HFF-Myc (cell line): ENCODE measurements around the gene SERINC5.

Experiments used
- DNase-seq: peaks from one replicate; pipeline ENCODE4 v3.0.0-alpha.2; 2011; ENCODE audit warnings: low read depth; ENCODE audit errors: extremely low read depth
- H3K4me3 ChIP-seq: replicated peaks from 2 replicates; pipeline ENCODE4 v1.5.1; 2011; ENCODE audit warnings: low read depth, mild to moderate bottlenecking, control low read depth, low read length
- CTCF ChIP-seq: IDR thresholded peaks from 2 replicates; pipeline ENCODE4 v1.5.1; 2012; ENCODE audit warnings: mild to moderate bottlenecking, low read depth, low read length, control low read depth; ENCODE audit errors: missing control alignments

SERINC5 gene

GRCh38 chr5:80213466-80213865, 42.4 kb downstream of the SERINC5 start:
- H3K4me3 ChIP-seq, result no peak overlapping the region
- TF ChIP-seq CTCF, result no peak
- no peak for DNase-seq

GRCh38 chr5:80212171-80212667, 43.6 kb downstream of the SERINC5 start:
- no peak for TF ChIP-seq CTCF
- no peak for DNase-seq
- H3K4me3 ChIP-seq, result no peak overlapping the region

- DNase-seq, result no peak
- no peak for TF ChIP-seq CTCF
- H3K4me3 ChIP-seq, result no peak overlapping the region
Measured at GRCh38 chr5:80211327-80211726, 44.5 kb downstream of the SERINC5 start.

GRCh38 chr5:80210014-80210413, 45.8 kb downstream of the SERINC5 start:
- TF ChIP-seq CTCF, result no peak
- no peak overlapping the region for H3K4me3 ChIP-seq
- no peak for DNase-seq

- no peak for DNase-seq
- no peak for TF ChIP-seq CTCF
- H3K4me3 ChIP-seq, result no peak overlapping the region
Measured at GRCh38 chr5:80208381-80208780, 47.5 kb downstream of the SERINC5 start.

- no peak overlapping the region for H3K4me3 ChIP-seq
- TF ChIP-seq CTCF, result no peak
- no peak for DNase-seq
Measured at GRCh38 chr5:80207832-80208231, 48.0 kb downstream of the SERINC5 start.

- TF ChIP-seq CTCF, result no peak
- no peak for DNase-seq
- H3K4me3 ChIP-seq, result no peak overlapping the region
Measured at GRCh38 chr5:80206282-80206681, 49.6 kb downstream of the SERINC5 start.
